Measurements from ENCODE around the gene NPAS3. TPM values are rescaled to one million over a fixed set of nuclear protein-coding genes. Genes with fewer than 3 reads are reported as not detected.

Gene NPAS3
- total RNA-seq, 1 donor from 2014 or later = 0.93 TPM

- no peak for DNase-seq (ENCODE audit: extremely low read depth, low read depth, low spot score)
Observed at GRCh38 chr14:33150666-33151428, 212.2 kb downstream of the NPAS3 start.

GRCh38 chr14:33163109-33163508, 224.4 kb downstream of the NPAS3 start:
- DNase-seq (ENCODE audit: extremely low read depth, low read depth, low spot score) = no peak

- DNase-seq (ENCODE audit: extremely low read depth, low read depth, low spot score) = no peak
Observed at GRCh38 chr14:33163600-33163999, 224.9 kb downstream of the NPAS3 start.

DNA sequence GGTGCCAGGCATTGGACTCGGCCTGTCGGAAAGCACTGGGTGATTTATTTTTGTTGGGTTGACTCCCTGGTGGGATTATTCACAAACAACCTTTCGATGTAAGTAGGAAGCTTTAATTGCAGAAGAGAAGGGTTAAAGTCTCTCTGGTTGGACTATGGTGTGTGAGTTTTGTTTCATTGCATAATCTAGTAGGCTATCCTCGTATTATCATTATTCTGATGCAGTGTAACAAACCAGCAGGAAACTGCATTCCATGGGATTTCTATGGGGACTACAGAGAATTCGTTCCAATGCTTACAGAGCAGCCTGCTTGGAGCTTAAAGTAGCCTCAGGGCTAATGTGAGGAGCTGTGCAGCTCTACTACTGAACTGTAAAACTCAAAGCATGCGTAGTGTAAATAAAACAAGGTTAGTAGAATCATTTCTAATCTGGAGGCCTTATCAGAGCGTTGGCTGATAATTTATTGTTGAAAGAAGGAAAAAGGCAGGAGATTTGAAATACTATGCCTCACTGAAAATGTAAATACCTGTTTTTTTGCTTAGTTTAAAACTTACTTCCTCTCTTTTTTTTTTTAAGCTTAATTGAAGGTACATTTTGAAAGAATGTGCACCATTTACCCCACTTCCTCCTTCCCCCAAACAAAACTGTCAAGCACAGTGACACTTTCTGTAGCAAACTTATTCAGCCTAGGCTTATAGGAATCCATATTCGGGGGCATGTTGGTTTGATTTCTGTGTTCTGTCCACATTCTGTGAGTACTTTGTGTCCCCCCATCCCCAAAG, 226.7 kb downstream of the NPAS3 start:
- DNase-seq (ENCODE audit: extremely low read depth, low read depth, low spot score) = no peak

DNA sequence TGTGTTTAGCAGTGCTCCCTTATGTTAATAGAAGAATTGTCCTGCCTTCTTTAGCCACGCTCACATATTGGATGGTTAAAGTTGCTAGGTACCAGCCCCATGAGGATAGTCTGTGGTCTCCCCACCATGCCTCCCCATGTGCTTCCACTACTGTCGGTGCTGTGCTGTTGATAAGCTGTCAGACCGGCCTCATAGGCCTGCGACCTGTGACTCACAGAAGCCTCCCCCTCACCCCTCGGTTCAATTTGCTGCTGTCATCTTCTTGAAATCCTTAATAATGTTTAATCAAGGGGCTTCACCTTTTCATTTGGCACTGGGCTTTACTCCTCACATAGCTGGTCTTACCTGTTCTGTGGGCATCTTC, 227.2 kb downstream of the NPAS3 start:
- no peak for DNase-seq (ENCODE audit: extremely low read depth, low read depth, low spot score)

DNA sequence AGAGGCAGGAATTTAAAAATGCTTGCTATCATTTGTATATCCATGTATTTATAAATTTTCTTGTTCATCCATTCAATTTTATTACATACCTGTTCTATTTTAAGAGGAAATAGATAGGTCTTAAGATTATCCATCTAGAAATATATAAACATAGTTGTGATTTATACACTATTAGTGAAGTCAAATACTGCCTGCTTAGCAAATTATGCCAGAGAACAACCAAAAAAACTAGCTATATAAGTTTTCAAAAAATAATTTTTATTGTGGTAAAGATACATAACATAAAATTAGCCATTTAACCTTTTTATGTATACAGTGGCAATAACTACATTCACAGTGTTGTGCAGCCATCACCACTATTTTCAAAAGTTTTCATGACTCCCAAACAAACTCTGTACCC, 237.3 kb downstream of the NPAS3 start:
- DNase-seq (ENCODE audit: extremely low read depth, low read depth, low spot score) = no peak

GRCh38 chr14:33184587-33184986, 245.9 kb downstream of the NPAS3 start:
- no peak for DNase-seq (ENCODE audit: extremely low read depth, low read depth, low spot score)

DNA sequence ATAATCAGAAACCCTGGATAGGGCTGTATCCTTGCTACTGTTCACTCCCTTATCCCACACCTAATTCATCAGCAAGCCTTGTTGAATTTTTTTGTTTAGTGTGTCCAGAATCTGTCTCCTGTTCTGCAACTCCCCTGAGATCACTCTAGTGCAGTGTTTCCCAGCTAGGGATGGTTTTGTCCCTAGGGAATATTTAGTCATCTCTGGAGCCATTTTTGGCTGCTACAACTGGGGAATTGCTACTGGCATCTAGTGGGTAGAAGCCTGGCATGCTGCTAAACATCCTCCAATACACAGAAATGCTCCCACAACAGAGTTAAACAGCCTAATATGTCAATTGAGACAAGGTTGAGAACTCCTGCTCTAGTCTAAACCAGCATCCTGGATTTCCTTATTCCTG, 248.0 kb downstream of the NPAS3 start:
- DNase-seq (ENCODE audit: extremely low read depth, low read depth, low spot score) = no peak

- DNase-seq (ENCODE audit: extremely low read depth, low read depth, low spot score) = no peak
Observed at GRCh38 chr14:33188880-33189279, 250.2 kb downstream of the NPAS3 start.

DNA sequence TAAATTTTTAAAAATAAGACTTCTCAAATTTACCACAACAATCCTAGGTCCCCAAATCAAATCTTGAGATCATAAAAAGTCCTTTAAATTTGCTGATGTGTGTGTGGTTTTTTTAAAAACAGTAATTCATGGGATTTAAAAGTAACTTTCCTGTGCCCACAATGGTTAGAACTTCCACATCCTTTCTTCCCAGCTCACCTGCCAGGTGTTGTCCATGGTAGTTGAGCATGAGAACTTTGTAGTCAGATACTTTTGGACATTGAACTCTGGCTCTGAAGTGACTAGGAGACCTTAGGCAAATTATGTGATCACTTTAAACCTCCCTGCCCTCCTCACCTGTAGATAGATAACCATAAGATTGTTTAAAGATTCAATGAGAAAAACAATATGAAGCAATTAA, 253.2 kb downstream of the NPAS3 start:
- DNase-seq (ENCODE audit: extremely low read depth, low read depth, low spot score) = no peak

GRCh38 chr14:33194551-33194950, 255.9 kb downstream of the NPAS3 start:
- no peak for DNase-seq (ENCODE audit: extremely low read depth, low read depth, low spot score)

GRCh38 chr14:33198684-33199083, 260.0 kb downstream of the NPAS3 start:
- DNase-seq (ENCODE audit: extremely low read depth, low read depth, low spot score) = no peak

DNA sequence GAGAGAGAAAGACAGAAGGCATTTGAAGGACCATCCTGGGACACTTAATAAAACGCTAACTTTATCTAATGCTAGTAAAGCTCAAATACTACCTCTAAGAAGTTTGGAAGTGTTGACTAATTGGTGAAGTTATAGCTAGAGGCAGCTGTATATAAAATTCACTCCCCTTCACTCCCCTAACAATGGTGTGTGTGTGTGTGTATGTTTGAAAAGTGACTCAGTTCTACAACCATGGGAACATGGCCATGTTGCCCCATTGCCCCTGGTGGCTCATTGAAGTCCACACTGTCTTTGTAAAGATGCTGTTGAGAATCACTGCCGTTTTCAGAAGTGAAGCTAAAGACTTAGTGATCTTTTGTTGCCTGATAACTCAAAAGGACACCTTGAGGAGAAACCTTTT, 262.4 kb downstream of the NPAS3 start:
- no peak for DNase-seq (ENCODE audit: extremely low read depth, low read depth, low spot score)

DNA sequence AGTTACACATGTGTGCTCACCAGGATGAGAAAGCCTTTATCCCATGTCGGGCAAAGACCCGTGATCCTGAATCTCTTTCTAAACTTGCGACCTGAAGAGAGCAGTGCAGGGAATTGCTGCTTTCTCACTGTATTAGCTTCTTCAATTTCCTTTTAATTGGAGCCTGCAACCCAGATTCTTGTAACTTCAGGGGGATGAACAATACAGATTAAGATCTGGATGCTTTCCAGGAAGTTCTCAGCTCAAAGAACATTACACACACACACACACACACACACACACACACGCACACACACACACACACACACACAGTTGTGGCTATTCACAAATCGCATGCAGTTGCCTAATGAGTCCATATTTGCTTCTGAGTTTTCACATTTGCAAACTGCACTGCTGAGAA, 268.3 kb downstream of the NPAS3 start:
- no peak for DNase-seq (ENCODE audit: extremely low read depth, low read depth, low spot score)

DNA sequence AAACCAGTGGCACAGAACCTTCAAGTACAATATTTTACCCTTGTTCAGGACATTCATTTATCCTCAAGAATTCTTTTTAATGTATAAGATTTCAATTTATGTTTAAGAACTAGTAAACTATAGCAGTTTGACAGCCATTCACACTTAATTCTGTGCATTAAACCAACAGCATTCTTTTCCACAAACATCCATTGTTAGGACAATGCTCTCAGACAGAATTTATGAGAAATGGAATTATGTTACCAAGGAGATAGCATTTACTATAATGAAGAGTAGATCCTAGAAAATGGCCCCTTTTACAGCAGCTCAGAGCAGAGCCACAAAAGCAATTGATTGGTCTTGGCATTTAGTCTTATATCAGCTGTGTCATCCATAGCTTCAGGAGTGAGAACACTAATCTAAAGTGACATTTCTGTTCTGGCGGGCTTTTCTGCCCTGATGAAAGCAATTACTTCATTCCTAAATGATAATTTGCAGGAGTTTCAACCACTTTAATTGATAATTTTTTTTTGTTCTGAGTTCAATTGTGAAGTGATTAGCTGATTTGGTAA, 268.9 kb downstream of the NPAS3 start:
- no peak for DNase-seq (ENCODE audit: extremely low read depth, low read depth, low spot score)

- DNase-seq (ENCODE audit: extremely low read depth, low read depth, low spot score) = no peak
Observed at GRCh38 chr14:33210311-33210710, 271.6 kb downstream of the NPAS3 start.

DNA sequence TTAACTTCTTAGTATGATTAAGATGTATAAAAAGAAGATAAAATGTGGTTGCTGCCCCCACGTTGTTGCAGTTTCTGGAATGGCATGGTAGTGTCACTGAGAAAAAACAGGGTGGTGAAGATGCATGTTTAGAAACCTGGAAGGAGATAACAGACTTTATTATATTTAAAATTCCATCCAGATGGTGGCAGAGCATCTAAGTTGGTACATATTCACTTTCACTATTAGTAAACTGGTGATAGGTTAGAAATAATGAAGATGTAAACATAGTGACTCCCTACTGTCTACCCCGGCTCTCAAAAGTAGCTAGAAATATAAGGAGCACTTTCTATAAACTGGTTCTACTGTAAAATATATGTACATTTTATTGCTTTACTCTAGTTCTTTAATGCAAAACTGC, 279.3 kb downstream of the NPAS3 start:
- no peak for DNase-seq (ENCODE audit: extremely low read depth, low read depth, low spot score)

DNA sequence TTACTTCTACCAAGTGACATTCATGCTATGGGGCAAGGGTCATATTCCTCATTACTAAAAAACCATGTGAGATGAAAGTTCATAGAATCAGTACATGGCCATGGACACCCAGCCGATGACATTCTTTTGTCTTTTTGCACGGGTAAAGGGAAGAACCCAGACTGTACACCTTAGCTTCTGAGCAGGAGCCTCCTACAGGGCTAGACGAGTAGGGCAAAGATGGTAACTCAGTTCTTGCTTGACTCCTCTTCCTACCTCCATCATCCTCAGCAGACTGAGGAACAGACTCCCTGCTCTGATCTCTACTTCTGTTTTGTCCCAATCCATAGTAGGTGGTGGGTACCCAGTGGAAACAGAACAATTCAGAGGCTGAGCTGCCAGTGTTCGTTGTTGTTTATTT, 281.3 kb downstream of the NPAS3 start:
- DNase-seq (ENCODE audit: extremely low read depth, low read depth, low spot score) = no peak

GRCh38 chr14:33229269-33229929, 290.7 kb downstream of the NPAS3 start:
- no peak for DNase-seq (ENCODE audit: extremely low read depth, low read depth, low spot score)

- DNase-seq (ENCODE audit: extremely low read depth, low read depth, low spot score) = no peak
Observed at GRCh38 chr14:33230021-33230420, 291.3 kb downstream of the NPAS3 start.

- no peak for DNase-seq (ENCODE audit: extremely low read depth, low read depth, low spot score)
Observed at GRCh38 chr14:33232031-33232430, 293.4 kb downstream of the NPAS3 start.
